AG09309 (cell line): ENCODE data around the gene TPPP.
A peak's percentile ranks its signal among the peaks of the same experiment; 100 is the strongest.
"Not testable (repeated sequence)": the region's sequence is repeated elsewhere in the genome, so short reads cannot be mapped to it uniquely, and the experiment has no call there.

Source experiments
- DNase-seq: peaks from one replicate; pipeline ENCODE4 v3.0.0-alpha.2; 2010; ENCODE audit warnings: low read depth
- H3K4me3 ChIP-seq: 2 replicates; pipeline ENCODE4 v1.5.1; 2011; ENCODE audit warnings: mild to moderate bottlenecking, low read depth, low read length, moderate library complexity; ENCODE audit not compliant: control insufficient read depth
- TF ChIP-seq, protein P1 (sequence below): IDR thresholded peaks from 2 replicates; pipeline ENCODE4 v1.5.1; 2011; ENCODE audit warnings: mild to moderate bottlenecking, low read depth, low read length, inconsistent platforms; ENCODE audit not compliant: insufficient read depth, control insufficient read depth; ENCODE audit errors: missing control alignments

The TPPP gene

DNA sequence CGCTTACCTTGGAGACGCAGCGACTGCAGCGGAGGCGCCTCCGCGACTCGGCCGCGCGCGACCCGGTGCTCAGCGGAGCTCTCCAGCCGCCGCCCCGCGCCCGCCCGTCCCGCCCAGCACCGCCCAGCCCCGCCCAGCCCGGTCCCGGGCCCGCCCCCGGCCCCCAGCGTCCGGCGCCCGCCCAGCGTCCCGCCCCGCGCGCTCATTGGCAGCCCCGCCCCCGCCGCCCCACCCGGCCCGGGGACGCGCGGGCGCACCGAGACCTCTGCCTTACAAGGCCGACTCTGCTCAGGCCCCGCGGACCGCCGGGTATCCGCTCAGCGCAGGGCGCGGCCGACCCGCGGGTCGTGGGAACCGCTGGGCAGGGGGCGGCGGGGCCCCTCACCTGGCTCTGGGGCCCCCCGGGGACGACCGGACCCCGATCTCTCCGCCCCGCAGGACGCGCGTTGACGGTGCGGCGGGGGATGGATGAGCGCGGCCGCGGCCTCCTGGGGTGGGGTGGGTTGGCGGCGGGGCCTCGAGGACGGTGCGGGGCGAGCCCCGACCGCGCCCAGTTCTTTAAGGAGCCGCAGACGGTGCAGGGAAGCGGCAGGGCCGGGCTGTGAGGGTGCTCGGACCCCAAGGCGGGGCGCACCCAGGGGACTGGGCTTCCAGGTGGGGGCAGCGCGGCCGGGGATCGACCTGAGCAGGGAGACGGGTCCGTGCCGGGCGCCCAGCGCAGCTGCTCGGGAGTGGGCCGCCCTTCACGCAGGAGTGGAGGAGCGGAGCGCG, at the start of gene TPPP:
TPPP (minus strand) TSS at position 82 of the 771 bp plus-strand sequence. CDS start 15,292 bp downstream, outside the sequence.
- peak within 1 kb of the TSS; percentile 15 for H3K4me3 ChIP-seq
- not testable (repeated sequence) for DNase-seq

DNA sequence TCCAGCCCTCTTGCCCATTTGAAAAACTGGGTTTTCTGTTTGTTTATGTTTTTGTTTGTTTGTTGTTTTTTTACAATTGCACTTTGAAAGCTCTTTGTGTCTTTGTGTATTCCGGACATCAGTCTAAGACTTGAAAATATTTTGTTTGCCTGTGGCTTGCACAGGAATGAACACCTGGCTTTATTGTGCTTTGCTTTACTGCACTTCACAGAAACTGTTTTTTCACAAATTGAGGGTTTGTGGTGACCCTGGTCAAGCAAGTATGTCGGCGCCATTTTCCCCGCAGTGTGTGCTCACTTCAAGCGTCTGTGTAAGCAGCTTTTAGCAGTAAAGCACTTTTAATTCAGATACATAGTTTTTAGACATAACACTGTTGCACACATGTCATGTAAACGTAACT, 49.1 kb upstream of the TPPP start:
- not testable (repeated sequence) for DNase-seq, H3K4me3 ChIP-seq

DNA sequence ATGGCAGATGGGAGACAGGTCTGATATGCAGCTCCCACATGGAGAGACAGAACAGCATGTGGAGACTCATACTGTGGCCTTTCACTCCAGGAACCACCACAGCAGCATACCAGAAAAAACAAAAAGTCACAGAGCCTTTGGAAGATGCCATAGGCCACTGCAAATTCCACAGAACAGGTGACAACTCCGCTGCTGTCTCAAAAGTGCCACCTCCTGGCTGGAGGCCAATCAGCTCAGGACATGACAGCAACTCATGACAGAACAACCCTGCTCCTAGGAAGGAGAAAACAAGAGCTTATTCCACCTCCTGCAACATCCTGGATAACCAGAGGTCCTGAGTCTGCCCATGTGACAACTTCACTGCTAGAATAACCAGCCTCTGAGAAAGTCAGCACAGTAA, 41.0 kb upstream of the TPPP start:
- not testable (repeated sequence) for H3K4me3 ChIP-seq, DNase-seq

DNA sequence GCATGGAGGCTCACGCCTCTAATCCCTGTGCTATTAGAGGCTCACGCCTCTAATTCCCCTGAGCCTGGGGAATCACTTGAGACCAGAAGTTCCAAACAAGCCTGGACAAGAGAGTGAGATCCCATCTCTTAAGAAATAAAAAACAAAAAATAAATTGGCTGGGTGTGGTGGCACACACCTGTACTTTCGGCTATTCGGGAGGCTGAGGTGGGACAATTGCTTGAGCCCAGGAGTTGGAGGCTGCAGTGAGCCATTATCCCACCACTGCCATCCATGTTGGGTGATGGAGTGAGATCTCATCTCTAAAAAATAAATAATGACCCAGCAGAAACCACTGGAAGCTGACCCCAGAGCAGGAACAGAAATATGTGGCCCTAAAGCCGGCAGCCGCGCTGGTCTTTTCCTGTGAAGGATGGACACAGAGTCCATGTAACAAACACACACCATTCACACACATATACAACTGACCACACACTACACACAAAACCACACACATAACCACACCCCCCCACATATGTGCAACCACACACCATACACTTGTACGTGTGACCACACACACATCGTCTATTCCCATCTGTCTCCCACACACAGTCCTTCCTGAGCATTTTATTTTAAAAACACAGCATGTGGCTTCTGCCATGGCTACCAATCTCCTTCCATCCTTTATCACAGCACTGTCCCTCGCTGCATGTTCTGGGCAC, 39.8 kb upstream of the TPPP start:
- DNase-seq, H3K4me3 ChIP-seq: not testable (repeated sequence)

DNA sequence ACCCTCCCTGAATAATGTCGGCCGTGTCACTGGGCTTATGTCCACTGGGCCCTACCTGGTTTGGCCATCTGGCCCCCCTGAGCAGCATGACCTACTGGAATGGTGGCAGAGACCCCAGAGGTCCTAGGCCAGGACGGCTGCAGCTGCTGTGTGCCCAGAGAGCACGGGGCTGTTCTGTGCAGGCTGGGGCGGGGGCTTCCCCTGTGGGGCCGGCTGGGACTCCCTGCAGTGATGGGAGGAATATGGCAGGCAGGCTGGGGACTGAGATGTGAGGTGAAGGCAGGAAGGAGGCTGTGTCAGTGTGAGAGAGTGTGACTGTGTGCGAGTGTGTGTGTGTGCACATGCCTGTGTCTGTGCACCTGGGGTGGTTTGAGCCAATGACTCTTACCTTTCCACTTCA, 36.1 kb upstream of the TPPP start:
- not testable (repeated sequence) for DNase-seq, H3K4me3 ChIP-seq

DNA sequence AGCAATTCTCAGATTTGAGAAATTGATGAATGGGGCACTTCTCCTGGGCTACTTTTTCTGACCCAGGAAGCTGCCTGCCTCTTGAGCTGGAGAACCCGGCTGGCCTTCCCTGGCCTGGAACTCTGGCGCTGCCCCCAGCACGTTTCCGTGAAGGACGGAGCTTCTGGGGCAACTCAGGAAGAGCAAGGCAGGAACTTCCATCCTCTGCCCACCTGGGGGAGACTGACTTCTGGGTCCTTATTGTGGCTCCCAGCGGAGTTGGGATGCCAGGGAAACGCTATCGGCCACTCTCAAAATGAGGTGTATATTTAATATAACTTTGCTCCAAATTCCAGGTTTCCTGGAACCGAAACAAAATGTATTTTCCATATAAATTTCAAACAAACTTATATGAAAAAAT, 33.9 kb upstream of the TPPP start:
- DNase-seq, H3K4me3 ChIP-seq: not testable (repeated sequence)

DNA sequence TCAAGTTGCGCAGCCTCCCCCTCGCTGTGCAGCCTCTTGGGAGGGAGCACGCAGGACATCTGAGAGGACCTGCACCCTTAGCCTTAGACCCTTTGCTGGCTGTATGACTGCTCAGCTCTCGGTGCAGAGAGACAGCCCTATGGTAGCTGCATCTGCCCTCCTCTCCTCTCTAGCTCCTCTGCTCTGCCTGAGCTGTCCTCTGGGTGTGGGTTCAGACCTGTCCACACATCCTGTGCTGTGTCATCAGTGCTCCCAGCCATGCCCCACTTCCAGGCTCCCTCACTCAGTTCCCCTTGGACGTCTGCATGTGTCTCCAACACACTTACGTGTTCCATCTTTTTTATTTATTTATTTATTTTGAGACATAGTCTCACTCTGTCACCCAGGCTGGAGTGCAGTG, 30.7 kb upstream of the TPPP start:
- not testable (repeated sequence) for H3K4me3 ChIP-seq, DNase-seq

DNA sequence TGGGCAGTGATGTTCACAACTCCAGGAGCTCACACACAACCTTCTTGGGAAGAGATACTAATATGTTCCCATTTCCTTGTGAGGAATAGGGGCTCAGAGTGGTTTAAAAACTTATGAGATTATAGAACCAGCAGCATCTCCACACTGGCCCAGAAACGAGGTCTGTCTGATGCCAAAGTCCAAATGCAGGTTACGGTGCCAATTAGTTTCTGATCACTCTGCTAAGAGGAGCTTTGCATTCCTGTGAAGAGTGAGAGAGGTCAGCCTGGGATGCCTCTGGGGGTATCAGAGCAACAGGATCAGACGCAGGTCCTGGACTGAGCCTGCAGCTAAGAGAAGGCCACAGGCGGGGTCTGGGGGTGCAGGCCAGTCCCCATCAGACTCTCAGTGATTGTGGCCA, 30.2 kb upstream of the TPPP start:
- not testable (repeated sequence) for H3K4me3 ChIP-seq, DNase-seq

DNA sequence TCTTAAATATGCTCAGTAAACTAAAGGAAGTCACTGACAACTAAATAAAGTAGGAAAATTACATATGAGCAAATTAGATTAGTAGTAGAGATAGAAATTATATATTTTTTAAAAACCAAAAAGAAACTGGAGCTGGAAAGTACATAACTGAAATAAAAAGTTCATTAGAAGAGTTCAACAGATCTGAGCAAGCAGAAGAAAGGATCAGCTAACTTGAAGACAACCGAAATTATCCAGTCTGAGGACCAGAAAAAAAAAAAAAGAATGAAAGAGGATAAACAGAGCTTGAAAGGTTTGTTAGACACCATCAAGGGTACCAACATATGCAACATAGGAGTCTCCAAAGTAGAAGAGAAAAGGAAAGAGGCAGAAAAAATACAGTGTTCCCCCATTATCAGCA, 26.2 kb upstream of the TPPP start:
- H3K4me3 ChIP-seq, DNase-seq: not testable (repeated sequence)

DNA sequence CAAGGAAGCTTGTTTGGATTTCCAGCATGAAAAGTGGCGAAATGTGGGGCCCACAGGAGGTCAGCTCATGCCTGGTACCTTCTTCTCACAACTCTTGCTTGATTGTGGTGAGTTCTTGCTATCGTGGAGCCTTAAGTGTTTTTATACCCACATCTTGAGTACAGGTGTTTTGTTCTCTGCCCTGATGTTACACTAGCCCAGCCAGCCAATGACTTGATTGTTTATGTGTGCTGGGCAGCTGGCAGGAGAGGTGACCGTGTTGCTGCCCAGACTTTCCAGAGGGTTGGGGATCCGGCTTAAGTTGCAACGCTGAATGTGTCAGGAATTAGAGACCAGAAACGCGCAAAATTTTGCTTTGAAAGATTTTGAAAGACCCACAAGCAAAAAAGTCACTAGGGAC, 24.0 kb upstream of the TPPP start:
- no peak overlapping the region for H3K4me3 ChIP-seq
- no peak for DNase-seq
- TF ChIP-seq, protein P1, sequence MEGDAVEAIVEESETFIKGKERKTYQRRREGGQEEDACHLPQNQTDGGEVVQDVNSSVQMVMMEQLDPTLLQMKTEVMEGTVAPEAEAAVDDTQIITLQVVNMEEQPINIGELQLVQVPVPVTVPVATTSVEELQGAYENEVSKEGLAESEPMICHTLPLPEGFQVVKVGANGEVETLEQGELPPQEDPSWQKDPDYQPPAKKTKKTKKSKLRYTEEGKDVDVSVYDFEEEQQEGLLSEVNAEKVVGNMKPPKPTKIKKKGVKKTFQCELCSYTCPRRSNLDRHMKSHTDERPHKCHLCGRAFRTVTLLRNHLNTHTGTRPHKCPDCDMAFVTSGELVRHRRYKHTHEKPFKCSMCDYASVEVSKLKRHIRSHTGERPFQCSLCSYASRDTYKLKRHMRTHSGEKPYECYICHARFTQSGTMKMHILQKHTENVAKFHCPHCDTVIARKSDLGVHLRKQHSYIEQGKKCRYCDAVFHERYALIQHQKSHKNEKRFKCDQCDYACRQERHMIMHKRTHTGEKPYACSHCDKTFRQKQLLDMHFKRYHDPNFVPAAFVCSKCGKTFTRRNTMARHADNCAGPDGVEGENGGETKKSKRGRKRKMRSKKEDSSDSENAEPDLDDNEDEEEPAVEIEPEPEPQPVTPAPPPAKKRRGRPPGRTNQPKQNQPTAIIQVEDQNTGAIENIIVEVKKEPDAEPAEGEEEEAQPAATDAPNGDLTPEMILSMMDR = no peak

DNA sequence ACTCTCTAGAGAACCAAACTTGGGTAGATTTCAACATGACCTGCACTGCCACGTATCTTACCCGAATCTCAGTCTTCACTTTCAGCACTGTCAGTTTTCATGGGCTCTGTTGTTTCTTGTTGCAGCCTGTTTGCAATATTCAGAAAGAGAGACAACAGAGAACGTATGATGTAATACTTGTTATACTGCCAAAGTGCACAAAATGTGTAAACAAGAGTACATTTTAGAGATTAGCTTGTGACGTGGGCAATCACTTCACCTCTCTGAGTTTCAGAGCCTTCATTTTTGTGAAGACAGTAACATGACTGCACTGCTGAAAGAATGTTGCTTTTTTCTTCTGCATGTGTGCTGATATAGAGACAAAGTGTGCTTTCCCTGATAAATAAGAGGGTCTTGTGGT, 23.6 kb upstream of the TPPP start:
- H3K4me3 ChIP-seq, DNase-seq: not testable (repeated sequence)

DNA sequence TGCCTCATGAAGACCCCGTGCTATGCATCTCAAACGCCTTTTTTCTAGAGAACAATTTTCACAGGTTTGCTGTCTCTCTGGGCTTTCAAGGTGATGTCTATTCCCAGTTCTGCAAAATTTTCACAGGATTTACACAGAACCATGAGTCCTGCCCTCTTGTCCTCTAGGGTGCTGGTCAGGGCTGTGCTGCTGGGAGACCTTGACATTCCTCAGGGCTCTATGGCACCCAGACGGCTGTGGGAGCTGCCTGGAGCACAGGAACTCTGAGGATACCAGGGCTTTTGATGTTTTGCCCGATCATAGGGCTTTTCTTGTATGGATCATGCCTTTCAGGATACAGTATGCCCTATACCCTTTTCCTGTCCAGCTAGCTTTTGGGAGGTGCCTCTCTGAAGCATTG, 22.5 kb upstream of the TPPP start:
- not testable (repeated sequence) for DNase-seq, H3K4me3 ChIP-seq

DNA sequence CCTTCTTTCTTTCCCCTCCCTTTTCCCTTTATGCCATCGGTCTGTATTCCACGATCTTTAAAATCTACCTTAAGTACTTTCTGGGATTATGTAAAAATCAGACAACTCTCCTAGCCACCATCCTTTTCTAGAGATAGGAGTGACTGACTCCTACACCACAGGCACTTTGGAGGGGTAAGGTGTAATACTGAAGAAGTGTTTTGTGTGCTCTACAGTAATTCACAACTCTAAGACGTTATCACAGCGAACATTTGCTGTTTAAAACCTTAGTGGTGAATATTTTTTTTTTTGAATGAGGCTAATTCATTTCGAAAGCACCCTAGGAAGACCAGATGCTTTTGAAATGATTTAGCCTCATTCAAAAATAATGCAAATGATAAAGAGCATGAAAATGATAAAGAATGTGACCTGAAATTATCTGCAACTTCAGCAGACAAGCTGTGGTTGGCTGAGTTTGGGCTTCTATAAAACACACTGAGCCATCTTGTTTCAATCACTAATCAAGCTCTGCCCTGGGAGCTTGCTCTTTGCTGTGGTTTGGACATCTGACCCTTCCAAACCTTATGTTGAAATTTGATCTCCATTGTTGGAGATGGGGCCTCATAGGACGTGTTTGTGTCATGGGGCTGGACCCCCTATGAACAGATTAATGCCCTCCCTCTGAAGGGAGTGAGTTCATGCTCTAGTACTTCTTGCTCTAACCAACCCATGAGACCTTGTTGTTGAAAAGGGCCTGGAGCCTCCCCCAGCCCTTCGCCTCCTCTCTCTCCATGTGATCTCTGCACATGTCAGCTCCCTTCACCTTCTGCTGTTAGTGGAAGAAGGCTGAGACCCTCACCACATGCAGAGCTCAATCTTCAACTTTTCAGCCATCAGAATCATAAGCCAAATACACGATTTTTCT, 21.3 kb upstream of the TPPP start:
- not testable (repeated sequence) for H3K4me3 ChIP-seq, DNase-seq

DNA sequence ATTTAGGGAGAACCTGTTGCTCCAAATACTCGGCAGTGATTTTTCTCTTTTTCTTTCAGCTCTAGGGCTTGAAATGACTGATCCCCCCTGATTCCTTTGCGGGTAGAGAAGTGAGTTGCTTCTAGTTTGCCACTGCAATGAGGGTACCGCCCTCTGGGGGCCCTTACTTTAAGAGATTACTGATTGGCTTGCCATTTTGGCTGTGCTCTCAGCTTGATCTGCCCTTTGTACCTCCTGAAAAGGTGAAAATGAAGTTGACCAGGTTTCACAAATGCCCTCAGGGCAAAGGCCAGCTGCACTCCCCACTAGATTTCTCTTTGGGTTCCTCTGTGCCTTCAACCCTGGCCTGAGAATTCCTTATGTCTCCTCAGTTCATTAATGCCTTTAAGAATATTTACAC, 20.5 kb upstream of the TPPP start:
- not testable (repeated sequence) for H3K4me3 ChIP-seq, DNase-seq

DNA sequence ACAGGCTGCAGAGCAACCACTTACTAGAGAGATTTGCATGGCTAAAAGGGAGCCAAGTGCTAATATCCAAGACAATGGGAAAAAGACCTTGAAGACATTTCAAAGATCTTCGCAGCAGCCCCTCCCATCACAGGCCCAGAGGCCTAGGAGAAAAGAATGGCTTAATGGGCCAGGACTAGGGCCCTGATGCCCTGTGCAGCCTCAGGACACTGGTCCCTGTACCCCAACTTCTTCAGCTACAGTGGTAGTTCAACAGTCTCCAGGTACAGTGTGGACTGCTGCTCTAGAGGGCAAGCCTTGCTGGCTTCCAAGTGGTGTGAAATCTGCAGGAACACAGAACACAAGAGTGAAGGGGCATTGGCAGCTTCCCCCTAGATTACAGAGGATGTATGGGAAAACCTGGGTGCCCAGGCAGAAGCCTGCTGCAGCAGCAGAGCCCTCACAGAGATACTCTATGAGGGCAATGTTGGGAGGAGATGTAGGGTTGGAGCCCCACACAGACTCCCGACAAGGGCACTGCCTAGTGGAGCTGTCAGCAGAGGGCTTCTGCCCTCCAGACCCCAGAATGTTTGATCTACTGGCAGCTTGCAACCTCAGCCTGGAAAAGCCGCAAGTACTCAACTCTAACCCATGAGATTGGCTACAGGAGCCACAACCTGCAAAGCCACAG, 15.8 kb upstream of the TPPP start:
- not testable (repeated sequence) for H3K4me3 ChIP-seq, DNase-seq

DNA sequence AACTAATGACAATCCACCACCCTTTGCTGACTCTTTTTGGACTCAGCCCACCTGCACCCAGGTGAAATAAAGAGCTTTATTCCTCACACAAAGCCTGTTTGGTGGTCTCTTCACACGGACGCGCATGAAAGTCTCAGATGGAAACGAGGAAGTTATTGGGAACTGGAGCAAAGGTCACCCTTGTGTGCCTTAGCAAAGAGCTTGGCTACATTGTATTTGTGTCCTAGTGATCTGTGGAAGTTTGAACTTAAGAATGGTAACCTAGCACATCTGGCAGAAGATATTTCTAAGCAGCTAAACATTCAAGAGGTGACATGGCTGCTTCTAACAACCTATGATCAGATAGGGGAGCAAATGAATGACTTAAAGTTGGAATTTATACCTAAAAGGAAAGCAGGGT, 15.2 kb upstream of the TPPP start:
- DNase-seq, H3K4me3 ChIP-seq: not testable (repeated sequence)

DNA sequence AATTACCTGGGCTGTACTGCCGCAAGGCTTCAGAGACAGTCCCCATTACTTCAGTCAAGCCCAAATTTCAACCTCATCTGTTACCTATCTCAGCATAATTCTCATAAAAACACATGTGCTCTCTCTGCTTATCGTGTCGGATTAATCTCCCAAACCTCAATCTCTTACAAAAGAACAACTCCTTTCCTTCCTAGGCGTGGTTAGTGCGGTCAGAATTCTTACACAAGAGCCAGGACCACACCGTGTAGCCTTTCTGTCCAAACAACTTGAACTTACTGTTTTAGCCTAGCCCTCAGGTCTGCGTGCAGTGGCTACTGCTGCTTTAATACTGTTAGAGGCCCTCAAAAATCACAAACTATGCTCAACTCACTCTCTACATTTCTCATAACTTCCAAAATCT, 13.0 kb upstream of the TPPP start:
- not testable (repeated sequence) for DNase-seq, H3K4me3 ChIP-seq
